Nephron (organoid): ENCODE results near the gene TENM4.

Experiments
- H3K27ac Mint-ChIP-seq, 3 experiments: 2 replicates each; pipeline ENCODE4 v1.8.0; 2020; ENCODE audit warnings: mixed read lengths in 3 of 3, mild to moderate bottlenecking in 2 of 3, moderate library complexity in 1 of 3
- H3K27me3 Mint-ChIP-seq: 2 replicates; pipeline ENCODE4 v1.8.0; 2021; ENCODE audit warnings: low read depth, mild to moderate bottlenecking, moderate library complexity, mixed read lengths
- H3K36me3 Mint-ChIP-seq: 2 replicates; pipeline ENCODE4 v1.8.0; 2020; ENCODE audit warnings: low read depth, mixed read lengths
- H3K4me1 Mint-ChIP-seq: 2 replicates; pipeline ENCODE4 v1.8.0; 2020; ENCODE audit warnings: mixed read lengths
- H3K4me3 Mint-ChIP-seq, 3 experiments: 2 replicates each; pipeline ENCODE4 v1.8.0; 2020; ENCODE audit warnings: mild to moderate bottlenecking in 3 of 3, mixed read lengths in 3 of 3, moderate library complexity in 2 of 3
- H3K9me3 Mint-ChIP-seq: 2 replicates; pipeline ENCODE4 v1.8.0; 2020; ENCODE audit warnings: mixed read lengths
- CTCF ChIP-seq, 3 experiments: fragments of 200-600 bp; sonication (generic); IDR thresholded peaks; one replicate each; pipeline ENCODE4 v1.5.0; 2021; ENCODE audit warnings: antibody characterized with exemption in 3 of 3; ENCODE audit not compliant: unreplicated experiment in 3 of 3

The TENM4 gene

GRCh38 chr11:79432138-79432537 lies 8.7 kb downstream of the TENM4 start:
- TF ChIP-seq CTCF (IDR thresholded peaks at IDR 0.05; ENCODE audit: unreplicated experiment in 3 of 3) = no peak
- peaks cover 10% of the 10 kb centered on the region for H3K36me3 Mint-ChIP-seq
- peaks cover 20% of the 10 kb centered on the region for H3K27me3 Mint-ChIP-seq
- no peak overlapping the region for H3K4me3 Mint-ChIP-seq
- H3K27ac Mint-ChIP-seq = no peak overlapping the region
- H3K9me3 Mint-ChIP-seq = no peaks in the 10 kb centered on the region
- H3K4me1 Mint-ChIP-seq = peaks cover 20% of the 10 kb centered on the region

- Mint-ChIP-seq H3K4me3 (no peak overlapping the region), H3K36me3 (peaks cover 11% of the 10 kb centered on the region), H3K4me1 (peaks cover 14% of the 10 kb centered on the region), H3K9me3 (no peaks in the 10 kb centered on the region), H3K27me3 (peaks cover 15% of the 10 kb centered on the region), H3K27ac (no peak overlapping the region)
- TF ChIP-seq CTCF (IDR thresholded peaks at IDR 0.05; ENCODE audit: unreplicated experiment in 3 of 3) = no peak
Measured at GRCh38 chr11:79431535-79431934, 9.3 kb downstream of the TENM4 start.

GRCh38 chr11:79430280-79430679 lies 10.6 kb downstream of the TENM4 start:
- TF ChIP-seq CTCF (IDR thresholded peaks at IDR 0.05; ENCODE audit: unreplicated experiment in 3 of 3) = no peak
- H3K27me3 Mint-ChIP-seq = peaks cover 4% of the 10 kb centered on the region
- H3K27ac Mint-ChIP-seq = no peak overlapping the region
- no peaks in the 10 kb centered on the region for H3K9me3 Mint-ChIP-seq
- peaks cover 9% of the 10 kb centered on the region for H3K4me1 Mint-ChIP-seq
- H3K36me3 Mint-ChIP-seq = peaks cover 22% of the 10 kb centered on the region
- H3K4me3 Mint-ChIP-seq = no peak overlapping the region

- Mint-ChIP-seq H3K36me3 (peaks cover 21% of the 10 kb centered on the region), H3K27me3 (peaks cover 8% of the 10 kb centered on the region), H3K27ac (no peak overlapping the region), H3K4me1 (peaks cover 6% of the 10 kb centered on the region), H3K9me3 (no peaks in the 10 kb centered on the region), H3K4me3 (no peak overlapping the region)
- no peak for TF ChIP-seq CTCF (IDR thresholded peaks at IDR 0.05; ENCODE audit: unreplicated experiment in 3 of 3)
Measured at GRCh38 chr11:79428406-79428805, 12.4 kb downstream of the TENM4 start.

- no peaks in the 10 kb centered on the region for H3K9me3 Mint-ChIP-seq
- no peak overlapping the region for H3K27ac Mint-ChIP-seq
- no peak overlapping the region for H3K4me3 Mint-ChIP-seq
- TF ChIP-seq CTCF (IDR thresholded peaks at IDR 0.05; ENCODE audit: unreplicated experiment in 3 of 3) = no peak
- H3K27me3 Mint-ChIP-seq = peaks cover 8% of the 10 kb centered on the region
- peaks cover 10% of the 10 kb centered on the region for H3K4me1 Mint-ChIP-seq
- peaks cover 21% of the 10 kb centered on the region for H3K36me3 Mint-ChIP-seq
Measured at GRCh38 chr11:79427611-79428327, 13.1 kb downstream of the TENM4 start.

GRCh38 chr11:79427126-79427525 lies 13.7 kb downstream of the TENM4 start:
- Mint-ChIP-seq H3K9me3 (no peaks in the 10 kb centered on the region), H3K4me3 (no peak overlapping the region), H3K36me3 (peaks cover 21% of the 10 kb centered on the region), H3K4me1 (peaks cover 15% of the 10 kb centered on the region), H3K27me3 (peaks cover 8% of the 10 kb centered on the region), H3K27ac (no peak overlapping the region)
- TF ChIP-seq CTCF (IDR thresholded peaks at IDR 0.05; ENCODE audit: unreplicated experiment in 3 of 3) = no peak
